Activated CD8-positive, alpha-beta T cell treated with anti-CD3 and anti-CD28 coated beads for 36 hours (primary cell): Measurements from ENCODE around the gene ZNF215. TPM values are rescaled to one million over a fixed set of nuclear protein-coding genes. Genes with fewer than 3 reads are reported as not detected.
"Not testable (repeated sequence)": the region's sequence is repeated elsewhere in the genome, so short reads cannot be mapped to it uniquely, and the experiment has no call there.

Experiments used
- ATAC-seq: fragments of 200-7000 bp; cut with Tn5 transposase; one replicate; pipeline ENCODE4 v1.10.0; 2021; ENCODE audit warnings: mild to moderate bottlenecking, moderate library complexity
- CTCF ChIA-PET: fragments of 350-600 bp; sonication (Branson Sonifier 250); formaldehyde crosslinking; loops from one replicate; lab custom pipeline; 2021; ENCODE audit warnings: antibody characterized with exemption; lab: Charles Lee
- POLR2A ChIA-PET: fragments of 350-600 bp; sonication (Branson Sonifier 250); formaldehyde crosslinking; loops from one replicate; lab custom pipeline; 2021; ENCODE audit warnings: antibody characterized with exemption; lab: Charles Lee
- DNase-seq: peaks from one replicate; pipeline ENCODE4 v3.0.0-alpha.2; 2020
- H3K27ac Mint-ChIP-seq: one replicate; pipeline ENCODE4 v1.8.0; 2021; ENCODE audit warnings: mild to moderate bottlenecking, mixed read lengths
- H3K27me3 Mint-ChIP-seq: one replicate; pipeline ENCODE4 v1.8.0; 2021; ENCODE audit warnings: mixed read lengths
- H3K36me3 Mint-ChIP-seq: one replicate; pipeline ENCODE4 v1.8.0; 2021; ENCODE audit warnings: low read depth, mixed read lengths
- H3K4me1 Mint-ChIP-seq: one replicate; pipeline ENCODE4 v1.8.0; 2021; ENCODE audit warnings: low read depth, mixed read lengths
- H3K4me3 Mint-ChIP-seq: one replicate; pipeline ENCODE4 v1.8.0; 2021; ENCODE audit warnings: mild to moderate bottlenecking, moderate library complexity, mixed read lengths
- H3K9me3 Mint-ChIP-seq: one replicate; pipeline ENCODE4 v1.8.0; 2021; ENCODE audit warnings: mixed read lengths
- intact Hi-C: fragments of 100-400 bp; cut with micrococcal nuclease; formaldehyde crosslinking; loops from one replicate; pipeline ENCODE4 v1.10.0; 2022
- total RNA-seq, 2 experiments: library from RNA; stranded (reverse); gene quantifications; one replicate each; pipeline ENCODE4 v1.2.3, GENCODE V29; 2021
- TF ChIP-seq, protein P1 (sequence below): fragments of 200-600 bp; IDR thresholded peaks from one replicate; pipeline ENCODE4 v1.8.0; 2022; ENCODE audit warnings: antibody characterized with exemption, mild to moderate bottlenecking

Gene ZNF215
- total RNA-seq, 2 experiments from 2014 or later = 2.2 to 2.5 TPM

DNA sequence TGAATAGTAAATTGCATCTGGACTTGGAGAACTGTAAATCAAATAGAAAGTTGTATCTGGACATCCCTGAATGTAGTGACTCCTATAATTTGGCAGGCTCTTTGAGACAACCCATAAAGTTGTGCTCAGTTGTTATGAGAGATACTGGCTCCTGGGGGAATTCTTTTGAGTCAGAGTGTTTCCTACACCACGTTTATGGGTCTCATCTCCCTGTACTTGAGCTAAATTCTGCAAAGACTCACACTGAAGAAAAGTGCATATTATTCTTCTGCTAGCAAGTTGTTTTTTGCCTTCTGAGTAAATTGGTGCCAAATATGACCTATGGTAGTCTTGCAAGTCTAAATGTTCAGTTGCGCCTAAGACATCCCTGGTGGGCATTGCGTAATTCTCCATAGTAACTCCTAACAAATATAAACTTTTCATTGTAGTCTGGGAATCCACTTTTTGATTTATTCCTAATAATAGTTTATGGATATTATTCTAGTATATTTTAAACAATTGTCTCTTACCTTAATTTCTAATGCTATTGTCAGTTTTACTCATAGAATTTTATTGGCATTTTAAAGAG, 5.0 kb downstream of the ZNF215 start:
- Mint-ChIP-seq H3K9me3 (no peaks in the 10 kb centered on the region), H3K27ac (no peak overlapping the region), H3K36me3 (peaks cover 3% of the 10 kb centered on the region), H3K27me3 (peaks cover 27% of the 10 kb centered on the region), H3K4me3 (no peak overlapping the region), H3K4me1 (peaks cover 12% of the 10 kb centered on the region)
- ATAC-seq (no peak), DNase-seq (no peak)
- TF ChIP-seq, protein P1, sequence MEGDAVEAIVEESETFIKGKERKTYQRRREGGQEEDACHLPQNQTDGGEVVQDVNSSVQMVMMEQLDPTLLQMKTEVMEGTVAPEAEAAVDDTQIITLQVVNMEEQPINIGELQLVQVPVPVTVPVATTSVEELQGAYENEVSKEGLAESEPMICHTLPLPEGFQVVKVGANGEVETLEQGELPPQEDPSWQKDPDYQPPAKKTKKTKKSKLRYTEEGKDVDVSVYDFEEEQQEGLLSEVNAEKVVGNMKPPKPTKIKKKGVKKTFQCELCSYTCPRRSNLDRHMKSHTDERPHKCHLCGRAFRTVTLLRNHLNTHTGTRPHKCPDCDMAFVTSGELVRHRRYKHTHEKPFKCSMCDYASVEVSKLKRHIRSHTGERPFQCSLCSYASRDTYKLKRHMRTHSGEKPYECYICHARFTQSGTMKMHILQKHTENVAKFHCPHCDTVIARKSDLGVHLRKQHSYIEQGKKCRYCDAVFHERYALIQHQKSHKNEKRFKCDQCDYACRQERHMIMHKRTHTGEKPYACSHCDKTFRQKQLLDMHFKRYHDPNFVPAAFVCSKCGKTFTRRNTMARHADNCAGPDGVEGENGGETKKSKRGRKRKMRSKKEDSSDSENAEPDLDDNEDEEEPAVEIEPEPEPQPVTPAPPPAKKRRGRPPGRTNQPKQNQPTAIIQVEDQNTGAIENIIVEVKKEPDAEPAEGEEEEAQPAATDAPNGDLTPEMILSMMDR = no peak
- CTCF ChIA-PET = no interaction called here
- intact Hi-C loops = no loop called here
- POLR2A ChIA-PET = no interaction called here

DNA sequence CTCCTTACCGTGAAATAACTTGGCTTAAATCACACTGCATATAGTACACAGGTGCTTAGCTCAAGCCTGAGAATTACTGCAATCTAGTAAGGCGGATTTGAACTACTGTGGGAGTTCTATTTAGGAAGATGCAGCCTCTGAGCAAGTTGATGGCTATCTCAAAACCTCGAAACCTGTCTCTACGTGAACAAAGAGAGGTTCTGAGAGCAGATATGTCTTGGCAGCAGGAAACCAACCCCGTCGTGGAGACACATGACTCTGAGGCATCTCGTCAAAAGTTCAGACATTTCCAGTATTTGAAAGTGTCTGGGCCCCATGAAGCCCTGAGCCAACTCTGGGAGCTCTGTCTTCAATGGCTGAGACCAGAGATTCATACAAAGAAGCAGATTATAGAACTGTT, 5.9 kb downstream of the ZNF215 start:
- H3K4me3 Mint-ChIP-seq = no peak overlapping the region
- intact Hi-C loops = no loop called here
- no peaks in the 10 kb centered on the region for H3K9me3 Mint-ChIP-seq
- peaks cover 3% of the 10 kb centered on the region for H3K36me3 Mint-ChIP-seq
- ATAC-seq (peak; percentile 10), DNase-seq (peak; percentile 19)
- no peak overlapping the region for H3K27ac Mint-ChIP-seq
- TF ChIP-seq, protein P1 = no peak
- H3K27me3 Mint-ChIP-seq = peaks cover 23% of the 10 kb centered on the region
- POLR2A ChIA-PET = no interaction called here
- CTCF ChIA-PET = interaction anchor here (0.7 to 1.3 kb wide), 2 partner anchors 13 to 120 kb away, joined by 3 read pairs; no protein-coding TSS in a partner anchor
- peaks cover 7% of the 10 kb centered on the region for H3K4me1 Mint-ChIP-seq

DNA sequence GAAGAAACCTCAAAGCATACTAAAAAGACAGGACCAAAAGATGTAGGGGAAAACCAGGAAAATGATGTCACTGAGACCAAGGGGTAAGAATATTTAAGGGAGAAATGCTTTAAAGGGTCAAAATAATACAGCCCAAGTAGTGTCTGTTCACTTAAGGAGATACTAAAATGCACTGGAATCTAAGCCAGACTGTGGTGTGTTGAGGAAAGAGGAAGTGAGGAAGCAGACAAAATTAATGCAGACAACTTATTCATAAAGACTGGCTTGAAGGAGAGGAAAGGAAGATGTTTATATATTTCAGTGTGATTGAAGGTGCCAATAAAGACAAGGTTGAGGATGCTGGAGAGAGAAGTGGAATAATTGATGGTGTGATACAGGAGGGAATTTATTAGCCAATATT, 15.7 kb downstream of the ZNF215 start:
- TF ChIP-seq, protein P1 = no peak
- no peaks in the 10 kb centered on the region for H3K36me3 Mint-ChIP-seq
- H3K9me3 Mint-ChIP-seq = no peaks in the 10 kb centered on the region
- POLR2A ChIA-PET = no interaction called here
- DNase-seq = no peak
- intact Hi-C loops = no loop called here
- CTCF ChIA-PET = no interaction called here
- no peak for ATAC-seq
- H3K27ac Mint-ChIP-seq = no peak overlapping the region
- H3K4me3 Mint-ChIP-seq = no peak overlapping the region
- H3K4me1 Mint-ChIP-seq = no peaks in the 10 kb centered on the region
- H3K27me3 Mint-ChIP-seq = no peaks in the 10 kb centered on the region

DNA sequence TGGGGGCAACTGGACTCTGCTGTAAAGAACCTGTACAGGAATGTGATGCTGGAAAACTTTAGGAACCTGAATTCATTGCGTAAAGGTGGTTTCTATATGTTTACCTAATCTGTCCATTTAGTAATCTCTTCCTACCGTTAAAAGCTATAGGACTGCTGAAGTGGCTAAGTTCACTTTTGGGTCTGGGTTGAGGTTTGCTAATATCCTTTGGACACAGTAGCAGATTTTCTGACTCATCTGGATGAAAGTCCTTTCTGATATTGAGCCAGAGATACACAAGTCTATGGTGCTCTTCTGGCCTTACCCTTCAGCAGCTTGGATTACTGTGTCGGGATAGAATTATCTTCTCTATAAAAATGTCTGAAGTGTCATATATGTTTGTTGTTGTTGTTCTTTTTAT, 16.9 kb downstream of the ZNF215 start:
- no peak overlapping the region for H3K27ac Mint-ChIP-seq
- no peak for DNase-seq
- no peak for ATAC-seq
- H3K9me3 Mint-ChIP-seq = no peaks in the 10 kb centered on the region
- H3K4me3 Mint-ChIP-seq = no peak overlapping the region
- no peaks in the 10 kb centered on the region for H3K4me1 Mint-ChIP-seq
- intact Hi-C loops = no loop called here
- H3K27me3 Mint-ChIP-seq = no peaks in the 10 kb centered on the region
- H3K36me3 Mint-ChIP-seq = no peaks in the 10 kb centered on the region
- CTCF ChIA-PET = no interaction called here
- TF ChIP-seq, protein P1 = no peak
- POLR2A ChIA-PET = no interaction called here

DNA sequence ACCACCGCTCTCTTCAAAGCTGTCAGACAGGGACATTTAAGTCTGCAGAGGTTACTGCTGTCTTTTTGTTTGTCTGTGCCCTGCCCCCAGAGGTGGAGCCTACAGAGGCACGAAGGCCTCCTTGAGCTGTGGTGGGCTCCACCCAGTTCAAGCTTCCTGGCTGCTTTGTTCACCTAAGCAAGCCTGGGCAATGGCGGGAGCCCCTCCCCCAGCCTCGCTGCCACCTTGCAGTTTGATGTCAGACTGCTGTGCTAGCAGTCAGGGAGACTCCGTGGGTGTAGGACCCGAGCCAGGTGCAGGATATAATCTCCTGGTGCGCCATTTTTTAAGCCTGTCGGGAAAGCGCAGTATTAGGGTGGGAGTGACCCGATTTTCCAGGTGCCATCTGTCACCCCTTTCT, 28.0 kb downstream of the ZNF215 start:
- POLR2A ChIA-PET, intact Hi-C loops, H3K9me3 Mint-ChIP-seq, H3K4me1 Mint-ChIP-seq, H3K27ac Mint-ChIP-seq, ATAC-seq, CTCF ChIA-PET, DNase-seq, H3K36me3 Mint-ChIP-seq, H3K4me3 Mint-ChIP-seq, H3K27me3 Mint-ChIP-seq: not testable (repeated sequence)
